ENCODE results near the gene KRTAP5-5. TPM values are rescaled to one million over a fixed set of nuclear protein-coding genes. Genes with fewer than 3 reads are reported as not detected.
"Not testable (repeated sequence)": the region's sequence is repeated elsewhere in the genome, so short reads cannot be mapped to it uniquely, and the experiment has no call there.

Gene KRTAP5-5
- total RNA-seq (2014; rRNA removed; shearing (Covaris generic)): not detected in 2 replicates

- Histone ChIP-seq H3K27me3 (ENCODE audit: control insufficient read depth, insufficient read depth, low read length) (no peaks in the 10 kb centered on the region; the same call in none of the 2 replicates), H3K4me3 (ENCODE audit: insufficient read depth, low read depth, low read length) (no peak within 1 kb of the TSS), H3K36me3 (replicated peaks; ENCODE audit: control insufficient read depth, insufficient read depth, low read length) (no peaks in the 10 kb centered on the region)
- peak; percentile 50 for DNase-seq
These were observed at the start of gene KRTAP5-5 for GRCh38 chr11:1629326-1630185. Gene KRTAP5-5 (plus strand): TSS chr11:1629775. CDS start chr11:1629841, 66 bp downstream.

GRCh38 chr11:1581976-1582375 lies 47.6 kb upstream of the KRTAP5-5 start:
- no peaks in the 10 kb centered on the region for H3K36me3 ChIP-seq (replicated peaks; ENCODE audit: control insufficient read depth, insufficient read depth, low read length)
- DNase-seq: no peak
- no peaks in the 10 kb centered on the region for H3K27me3 ChIP-seq (ENCODE audit: control insufficient read depth, insufficient read depth, low read length)
- H3K4me3 ChIP-seq (ENCODE audit: insufficient read depth, low read depth, low read length): no peak overlapping the region

- H3K27me3 ChIP-seq (ENCODE audit: control insufficient read depth, insufficient read depth, low read length); DNase-seq; H3K4me3 ChIP-seq (ENCODE audit: insufficient read depth, low read depth, low read length); H3K36me3 ChIP-seq (replicated peaks; ENCODE audit: control insufficient read depth, insufficient read depth, low read length): not testable (repeated sequence)
These were observed 46.7 kb upstream of the KRTAP5-5 start for GRCh38 chr11:1582909-1583308.

- not testable (repeated sequence) for H3K36me3 ChIP-seq (replicated peaks; ENCODE audit: control insufficient read depth, insufficient read depth, low read length); DNase-seq; H3K27me3 ChIP-seq (ENCODE audit: control insufficient read depth, insufficient read depth, low read length); H3K4me3 ChIP-seq (ENCODE audit: insufficient read depth, low read depth, low read length)
These were observed 44.8 kb upstream of the KRTAP5-5 start, which contains the start of gene KRTAP5-1 for GRCh38 chr11:1584661-1585370. Gene KRTAP5-1 (minus strand): TSS chr11:1585283. CDS start chr11:1585249, 34 bp downstream.

GRCh38 chr11:1586699-1587098 lies 42.9 kb upstream of the KRTAP5-5 start:
- DNase-seq: no peak
- no peak overlapping the region for H3K4me3 ChIP-seq (ENCODE audit: insufficient read depth, low read depth, low read length)
- H3K36me3 ChIP-seq (replicated peaks; ENCODE audit: control insufficient read depth, insufficient read depth, low read length): no peaks in the 10 kb centered on the region
- no peaks in the 10 kb centered on the region for H3K27me3 ChIP-seq (ENCODE audit: control insufficient read depth, insufficient read depth, low read length)

- DNase-seq; H3K36me3 ChIP-seq (replicated peaks; ENCODE audit: control insufficient read depth, insufficient read depth, low read length); H3K27me3 ChIP-seq (ENCODE audit: control insufficient read depth, insufficient read depth, low read length); H3K4me3 ChIP-seq (ENCODE audit: insufficient read depth, low read depth, low read length): not testable (repeated sequence)
These were observed 40.2 kb upstream of the KRTAP5-5 start for GRCh38 chr11:1589191-1589963.

GRCh38 chr11:1589996-1590395 lies 39.6 kb upstream of the KRTAP5-5 start:
- H3K4me3 ChIP-seq (ENCODE audit: insufficient read depth, low read depth, low read length): no peak overlapping the region
- no peaks in the 10 kb centered on the region; the same call in 1 of the 2 replicates for H3K27me3 ChIP-seq (ENCODE audit: control insufficient read depth, insufficient read depth, low read length)
- no peak for DNase-seq
- no peaks in the 10 kb centered on the region for H3K36me3 ChIP-seq (replicated peaks; ENCODE audit: control insufficient read depth, insufficient read depth, low read length)

GRCh38 chr11:1592628-1593027 lies 36.9 kb upstream of the KRTAP5-5 start:
- DNase-seq: no peak
- Histone ChIP-seq H3K27me3 (ENCODE audit: control insufficient read depth, insufficient read depth, low read length) (peaks cover 3% of the 10 kb centered on the region; the same call in 1 of the 2 replicates), H3K4me3 (ENCODE audit: insufficient read depth, low read depth, low read length) (no peak overlapping the region), H3K36me3 (replicated peaks; ENCODE audit: control insufficient read depth, insufficient read depth, low read length) (no peaks in the 10 kb centered on the region)

GRCh38 chr11:1595994-1596575 lies 33.5 kb upstream of the KRTAP5-5 start:
- DNase-seq; H3K27me3 ChIP-seq (ENCODE audit: control insufficient read depth, insufficient read depth, low read length); H3K36me3 ChIP-seq (replicated peaks; ENCODE audit: control insufficient read depth, insufficient read depth, low read length); H3K4me3 ChIP-seq (ENCODE audit: insufficient read depth, low read depth, low read length): not testable (repeated sequence)

- H3K27me3 ChIP-seq (ENCODE audit: control insufficient read depth, insufficient read depth, low read length); H3K4me3 ChIP-seq (ENCODE audit: insufficient read depth, low read depth, low read length); H3K36me3 ChIP-seq (replicated peaks; ENCODE audit: control insufficient read depth, insufficient read depth, low read length); DNase-seq: not testable (repeated sequence)
These were observed 32.9 kb upstream of the KRTAP5-5 start for GRCh38 chr11:1596576-1597121.

GRCh38 chr11:1597331-1597993 lies 32.1 kb upstream of the KRTAP5-5 start:
- H3K27me3 ChIP-seq (ENCODE audit: control insufficient read depth, insufficient read depth, low read length): peaks cover 3% of the 10 kb centered on the region; the same call in 1 of the 2 replicates
- no peaks in the 10 kb centered on the region for H3K36me3 ChIP-seq (replicated peaks; ENCODE audit: control insufficient read depth, insufficient read depth, low read length)
- DNase-seq: no peak
- no peak overlapping the region for H3K4me3 ChIP-seq (ENCODE audit: insufficient read depth, low read depth, low read length)

- DNase-seq: no peak
- H3K4me3 ChIP-seq (ENCODE audit: insufficient read depth, low read depth, low read length): no peak within 1 kb of the TSS
These were observed 31.6 kb upstream of the KRTAP5-5 start, which contains the start of gene KRTAP5-2 for GRCh38 chr11:1597994-1598380. Gene KRTAP5-2 (minus strand): TSS chr11:1598294. CDS start chr11:1598250, 44 bp downstream.

GRCh38 chr11:1598406-1598805 lies 31.2 kb upstream of the KRTAP5-5 start:
- H3K36me3 ChIP-seq (replicated peaks; ENCODE audit: control insufficient read depth, insufficient read depth, low read length); H3K4me3 ChIP-seq (ENCODE audit: insufficient read depth, low read depth, low read length); DNase-seq; H3K27me3 ChIP-seq (ENCODE audit: control insufficient read depth, insufficient read depth, low read length): not testable (repeated sequence)

More at GRCh38 chr11:1597994-1598380, 31.6 kb upstream of the KRTAP5-5 start, which contains the start of gene KRTAP5-2:
- Histone ChIP-seq H3K27me3 (ENCODE audit: control insufficient read depth, insufficient read depth, low read length) (peaks cover 3% of the 10 kb centered on the region; the same call in 1 of the 2 replicates), H3K36me3 (replicated peaks; ENCODE audit: control insufficient read depth, insufficient read depth, low read length) (no peaks in the 10 kb centered on the region)

All from H7 (cell line).